Fibroblast of villous mesenchyme (primary cell): ENCODE measurements around the gene PCDHA7. TPM values are rescaled to one million over a fixed set of nuclear protein-coding genes. Genes with fewer than 3 reads are reported as not detected.
A peak's percentile ranks its signal among the peaks of the same experiment; 100 is the strongest.

ENCODE experiments used
- DNase-seq: peaks from one replicate; pipeline ENCODE4 v3.0.0-alpha.2; 2010; ENCODE audit warnings: low read depth
- H3K4me3 ChIP-seq: 2 replicates; pipeline ENCODE4 v1.5.1; 2011; ENCODE audit warnings: low read depth, mild to moderate bottlenecking, low read length
- total RNA-seq: library from RNA; depleted of rRNA; stranded (reverse); fragments of >200 nt; gene quantifications from 2 replicates; pipeline ENCODE4 v1.2.3, GENCODE V29; 2012
- TF ChIP-seq, protein P1 (sequence below): IDR thresholded peaks from 2 replicates; pipeline ENCODE4 v1.5.1; 2012; ENCODE audit warnings: low read depth, mild to moderate bottlenecking, low read length; ENCODE audit not compliant: insufficient read depth

Gene PCDHA7
- total RNA-seq, 1 donor: 0.86 TPM

DNA sequence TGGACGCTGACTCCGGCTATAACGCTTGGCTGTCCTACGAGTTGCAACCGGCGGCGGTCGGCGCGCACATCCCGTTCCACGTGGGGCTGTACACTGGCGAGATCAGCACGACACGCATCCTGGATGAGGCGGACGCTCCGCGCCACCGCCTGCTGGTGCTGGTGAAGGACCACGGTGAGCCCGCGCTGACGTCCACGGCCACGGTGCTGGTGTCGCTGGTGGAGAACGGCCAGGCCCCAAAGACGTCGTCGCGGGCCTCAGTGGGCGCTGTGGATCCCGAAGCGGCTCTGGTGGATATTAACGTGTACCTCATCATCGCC is 43.2 kb downstream of the PCDHA7 start:
- no peak for DNase-seq
- TF ChIP-seq, protein P1, sequence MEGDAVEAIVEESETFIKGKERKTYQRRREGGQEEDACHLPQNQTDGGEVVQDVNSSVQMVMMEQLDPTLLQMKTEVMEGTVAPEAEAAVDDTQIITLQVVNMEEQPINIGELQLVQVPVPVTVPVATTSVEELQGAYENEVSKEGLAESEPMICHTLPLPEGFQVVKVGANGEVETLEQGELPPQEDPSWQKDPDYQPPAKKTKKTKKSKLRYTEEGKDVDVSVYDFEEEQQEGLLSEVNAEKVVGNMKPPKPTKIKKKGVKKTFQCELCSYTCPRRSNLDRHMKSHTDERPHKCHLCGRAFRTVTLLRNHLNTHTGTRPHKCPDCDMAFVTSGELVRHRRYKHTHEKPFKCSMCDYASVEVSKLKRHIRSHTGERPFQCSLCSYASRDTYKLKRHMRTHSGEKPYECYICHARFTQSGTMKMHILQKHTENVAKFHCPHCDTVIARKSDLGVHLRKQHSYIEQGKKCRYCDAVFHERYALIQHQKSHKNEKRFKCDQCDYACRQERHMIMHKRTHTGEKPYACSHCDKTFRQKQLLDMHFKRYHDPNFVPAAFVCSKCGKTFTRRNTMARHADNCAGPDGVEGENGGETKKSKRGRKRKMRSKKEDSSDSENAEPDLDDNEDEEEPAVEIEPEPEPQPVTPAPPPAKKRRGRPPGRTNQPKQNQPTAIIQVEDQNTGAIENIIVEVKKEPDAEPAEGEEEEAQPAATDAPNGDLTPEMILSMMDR: no peak
- H3K4me3 ChIP-seq: no peak overlapping the region

DNA sequence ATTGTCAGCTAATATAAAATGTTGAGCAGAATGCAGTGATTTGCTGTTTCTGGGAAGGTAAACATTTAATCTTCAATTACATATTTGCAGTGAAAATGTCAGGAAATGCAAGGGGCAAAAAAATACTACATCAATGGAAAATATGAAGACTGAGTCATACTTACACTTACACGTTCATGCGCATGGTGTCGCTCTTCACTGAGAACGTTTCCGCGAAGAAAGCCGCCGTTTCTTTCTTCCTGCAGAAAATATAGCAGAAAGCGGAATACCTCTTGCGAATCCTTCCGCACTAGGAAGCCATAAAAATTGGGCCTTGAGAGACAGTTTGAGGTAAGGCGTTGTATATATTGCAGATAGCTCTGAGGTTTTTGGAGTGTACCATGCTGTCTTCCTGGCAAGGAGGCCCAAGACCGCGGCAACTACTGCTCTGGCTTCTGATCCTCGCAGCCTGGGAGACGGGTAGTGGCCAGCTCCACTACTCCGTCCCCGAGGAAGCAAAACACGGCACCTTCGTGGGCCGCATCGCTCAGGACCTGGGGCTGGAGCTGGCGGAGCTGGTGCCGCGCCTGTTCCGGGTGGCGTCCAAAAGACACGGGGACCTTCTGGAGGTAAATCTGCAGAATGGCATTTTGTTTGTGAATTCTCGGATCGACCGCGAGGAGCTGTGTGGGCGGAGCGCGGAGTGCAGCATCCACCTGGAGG is 48.0 kb downstream of the PCDHA7 start, which contains the start of gene PCDHA13:
Gene PCDHA13, plus strand, starts transcription at position 236 of the 702 bp plus-strand sequence. Its CDS starts 145 bp downstream, at position 381.
- DNase-seq: peak; percentile 1
- TF ChIP-seq, protein P1: no peak
- H3K4me3 ChIP-seq: no peak within 1 kb of the TSS

DNA sequence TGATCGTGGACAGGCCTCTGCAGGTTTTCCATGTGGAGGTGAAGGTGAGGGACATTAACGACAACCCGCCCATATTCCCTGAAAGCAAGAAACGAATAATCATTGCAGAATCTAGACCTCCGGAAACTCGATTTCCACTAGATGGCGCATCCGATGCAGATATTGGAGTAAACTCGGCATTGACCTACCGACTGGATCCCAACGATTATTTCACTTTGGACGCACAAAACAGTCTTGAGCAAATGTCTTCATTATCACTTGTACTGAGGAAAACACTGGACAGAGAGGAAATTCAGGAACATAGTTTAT is 48.5 kb downstream of the PCDHA7 start:
- TF ChIP-seq, protein P1: no peak
- no peak overlapping the region for H3K4me3 ChIP-seq
- DNase-seq: no peak

DNA sequence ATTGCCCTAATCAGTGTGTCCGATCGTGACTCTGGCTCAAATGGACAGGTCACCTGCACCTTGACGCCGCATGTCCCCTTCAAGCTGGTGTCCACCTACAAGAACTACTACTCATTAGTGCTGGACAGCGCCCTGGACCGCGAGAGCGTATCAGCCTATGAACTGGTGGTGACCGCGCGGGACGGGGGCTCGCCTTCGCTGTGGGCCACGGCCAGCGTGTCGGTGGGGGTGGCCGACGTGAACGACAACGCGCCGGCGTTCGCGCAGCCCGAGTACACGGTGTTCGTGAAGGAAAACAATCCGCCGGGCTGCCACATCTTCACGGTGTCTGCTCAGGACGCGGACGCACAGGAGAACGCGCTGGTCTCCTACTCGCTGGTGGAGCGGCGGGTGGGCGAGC is 49.3 kb downstream of the PCDHA7 start:
- TF ChIP-seq, protein P1: no peak
- no peak for DNase-seq
- H3K4me3 ChIP-seq: no peak overlapping the region

DNA sequence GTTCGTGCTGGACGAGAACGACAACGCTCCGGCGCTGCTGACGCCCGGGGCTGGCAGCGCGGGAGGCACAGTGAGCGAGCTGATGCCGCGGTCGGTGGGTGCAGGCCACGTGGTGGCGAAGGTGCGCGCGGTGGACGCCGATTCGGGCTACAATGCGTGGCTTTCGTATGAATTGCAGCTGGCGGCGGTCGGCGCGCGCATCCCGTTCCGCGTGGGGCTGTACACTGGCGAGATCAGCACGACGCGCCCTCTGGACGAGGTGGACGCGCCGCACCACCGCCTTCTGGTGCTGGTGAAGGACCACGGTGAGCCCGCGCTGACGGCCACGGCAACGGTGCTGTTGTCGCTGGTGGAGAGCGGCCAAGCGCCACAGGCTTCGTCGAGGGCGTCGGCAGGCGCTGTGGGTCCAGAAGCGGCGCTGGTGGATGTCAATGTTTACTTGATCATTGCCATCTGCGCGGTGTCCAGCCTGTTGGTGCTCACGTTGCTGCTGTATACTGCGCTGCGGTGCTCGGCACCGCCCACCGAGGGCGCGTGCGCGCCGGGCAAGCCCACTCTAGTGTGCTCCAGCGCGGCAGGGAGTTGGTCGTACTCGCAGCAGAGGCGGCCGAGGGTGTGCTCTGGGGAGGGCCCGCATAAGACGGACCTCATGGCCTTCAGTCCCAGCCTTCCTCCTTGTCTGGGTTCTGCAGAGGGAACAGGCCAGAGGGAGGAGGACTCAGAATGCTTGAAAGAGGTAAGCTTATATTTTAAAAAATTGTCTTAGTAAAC is 50.0 kb downstream of the PCDHA7 start:
- TF ChIP-seq, protein P1: no peak
- no peak overlapping the region for H3K4me3 ChIP-seq
- no peak for DNase-seq

Other genes with a start within 250 kb of the PCDHA7 start
- gene CD14, start 201.1 kb upstream of the PCDHA7 start, total RNA-seq: 0.97 and 2.2 TPM in 2 replicates
- 7.7 and 8.6 TPM in 2 replicates for gene TMCO6, start 194.8 kb upstream of the PCDHA7 start, total RNA-seq
- 36.7 and 39.7 TPM in 2 replicates for gene NDUFA2, start 186.6 kb upstream of the PCDHA7 start, total RNA-seq
- 65.6 and 71.2 TPM in 2 replicates for gene IK, start 186.4 kb upstream of the PCDHA7 start, total RNA-seq
- 30.9 and 41.5 TPM in 2 replicates for gene WDR55, start 169.4 kb upstream of the PCDHA7 start, total RNA-seq
- 0.32 TPM in 1 of 2 replicates, not detected in the other for gene DND1, start 160.7 kb upstream of the PCDHA7 start, total RNA-seq
- gene HARS1, start 142.9 kb upstream of the PCDHA7 start, total RNA-seq: 52.2 and 56.4 TPM in 2 replicates
- gene HARS2, start 142.8 kb upstream of the PCDHA7 start, total RNA-seq: 29.6 and 32.0 TPM in 2 replicates
- gene ZMAT2, start 133.8 kb upstream of the PCDHA7 start, total RNA-seq: 35.1 and 47.1 TPM in 2 replicates
- under 0.01 TPM in 1 of 2 replicates, not detected in the other for gene PCDHA1, start 48.1 kb upstream of the PCDHA7 start, total RNA-seq
- under 0.01 TPM in 2 replicates for gene PCDHA2, start 39.4 kb upstream of the PCDHA7 start, total RNA-seq
- under 0.01 and 0.32 TPM in 2 replicates for gene PCDHA3, start 33.2 kb upstream of the PCDHA7 start, total RNA-seq
- gene PCDHA4, start 27.2 kb upstream of the PCDHA7 start, total RNA-seq: 0.32 and 0.43 TPM in 2 replicates
- under 0.01 TPM in 2 replicates for gene PCDHA5, start 12.7 kb upstream of the PCDHA7 start, total RNA-seq
- gene PCDHA6, start 6.3 kb upstream of the PCDHA7 start, total RNA-seq: under 0.01 and 0.43 TPM in 2 replicates
- gene PCDHA8, start 6.9 kb downstream of the PCDHA7 start, total RNA-seq: under 0.01 TPM in 2 replicates
- under 0.01 TPM in 2 replicates for gene PCDHA9, start 14.1 kb downstream of the PCDHA7 start, total RNA-seq
- under 0.01 TPM in 2 replicates for gene PCDHA10, start 21.6 kb downstream of the PCDHA7 start, total RNA-seq
- gene PCDHA11, start 34.7 kb downstream of the PCDHA7 start, total RNA-seq: under 0.01 TPM in 2 replicates
- gene PCDHA12, start 41.0 kb downstream of the PCDHA7 start, total RNA-seq: under 0.01 TPM in 2 replicates
- under 0.01 TPM in 2 replicates for gene PCDHA13, start 47.9 kb downstream of the PCDHA7 start, total RNA-seq
- gene PCDHAC1, start 92.0 kb downstream of the PCDHA7 start, total RNA-seq: under 0.01 TPM in 2 replicates
- under 0.01 TPM in 2 replicates for gene PCDHAC2, start 132.2 kb downstream of the PCDHA7 start, total RNA-seq
- gene PCDHB1, start 217.1 kb downstream of the PCDHA7 start, total RNA-seq: not detected in 2 replicates